K562 (cell line): ENCODE measurements around the gene NT5C1A. TPM values are rescaled to one million over a fixed set of nuclear protein-coding genes. Genes with fewer than 3 reads are reported as not detected.

Experiments used
- ATF4 ChIP-seq: fragments of 450-650 bp; formaldehyde crosslinking; IDR thresholded peaks from 2 replicates; pipeline ENCODE4 v1.4.0; 2022; ENCODE audit warnings: mild to moderate bottlenecking, moderate library complexity
- BRCA1 ChIP-seq, 2 experiments: fragments of 450-650 bp in 1 of 2; sonication (generic) in 1 of 2; formaldehyde crosslinking in 1 of 2; IDR thresholded peaks; 2 replicates each; pipeline versions ENCODE4 v1.5.0 to v1.6.1; 2017 to 2020; ENCODE audit warnings: mild to moderate bottlenecking in 1 of 2, missing genetic modification reagents in 1 of 2
- DIDO1 ChIP-seq: fragments of 450-650 bp; IDR thresholded peaks from 2 replicates; pipeline ENCODE4 v1.6.1; 2016; ENCODE audit warnings: low read depth, missing biosample characterization, missing genetic modification characterization
- FIP1L1 ChIP-seq: fragments of 200-400 bp; formaldehyde crosslinking; IDR thresholded peaks from 2 replicates; pipeline ENCODE4 v1.6.1; 2018; ENCODE audit warnings: mild to moderate bottlenecking, low read depth, low read length; ENCODE audit not compliant: poor library complexity, severe bottlenecking
- IRF1 ChIP-seq: sonication (generic); formaldehyde crosslinking; IDR thresholded peaks from 2 replicates; pipeline ENCODE4 v1.8.0; 2022; ENCODE audit warnings: missing genetic modification reagents, mild to moderate bottlenecking, borderline replicate concordance
- MCM3 ChIP-seq: fragments of 450-650 bp; IDR thresholded peaks from 2 replicates; pipeline ENCODE4 v1.6.1; 2016
- PHTF2 ChIP-seq: fragments of 250-450 bp; sonication (Bioruptor Pico); IDR thresholded peaks from 2 replicates; pipeline ENCODE4 v1.5.0; 2021; ENCODE audit warnings: mild to moderate bottlenecking
- PRPF4 ChIP-seq: fragments of 200-400 bp; formaldehyde crosslinking; IDR thresholded peaks from one replicate; pipeline ENCODE4 v1.6.1; 2017; ENCODE audit warnings: low read length, low read depth, mild to moderate bottlenecking; ENCODE audit not compliant: insufficient read depth, poor library complexity, severe bottlenecking
- SMARCC2 ChIP-seq: fragments of 450-650 bp; IDR thresholded peaks from 2 replicates; pipeline ENCODE4 v1.6.1; 2017; ENCODE audit warnings: antibody characterized with exemption, moderate library complexity, mild to moderate bottlenecking, low read depth
- SUPT5H ChIP-seq: fragments of 450-650 bp; IDR thresholded peaks from 2 replicates; pipeline ENCODE4 v1.6.1; 2016
- TARDBP ChIP-seq: fragments of 450-650 bp; IDR thresholded peaks from 2 replicates; pipeline ENCODE4 v1.6.1; 2016
- THRA ChIP-seq: fragments of 450-650 bp; IDR thresholded peaks from 2 replicates; pipeline ENCODE4 v1.6.1; 2017; ENCODE audit warnings: mild to moderate bottlenecking, moderate library complexity
- TOE1 ChIP-seq, 2 experiments: fragments of 450-650 bp in 1 of 2; sonication (generic) in 1 of 2; formaldehyde crosslinking in 1 of 2; IDR thresholded peaks; 2 replicates each; pipeline versions ENCODE4 v1.7.1 to v1.8.0; 2016 to 2022; ENCODE audit warnings: borderline replicate concordance in 2 of 2, mild to moderate bottlenecking in 2 of 2, antibody characterized with exemption in 1 of 2, inconsistent platforms in 1 of 2, low read depth in 1 of 2, missing genetic modification reagents in 1 of 2, moderate library complexity in 1 of 2
- ZBTB40 ChIP-seq, 2 experiments: fragments of 450-650 bp in 1 of 2; sonication (generic) in 1 of 2; formaldehyde crosslinking in 1 of 2; IDR thresholded peaks; 2 replicates each; pipeline versions ENCODE4 v1.7.1 to v1.9.0; 2016 to 2022; ENCODE audit warnings: inconsistent platforms in 1 of 2, mild to moderate bottlenecking in 1 of 2, missing genetic modification reagents in 1 of 2
- ZEB2 ChIP-seq: fragments of 450-650 bp; IDR thresholded peaks from 2 replicates; pipeline ENCODE4 v1.6.1; 2016
- polyA plus RNA-seq, 8 experiments: library from polyadenylated mRNA; depleted of rRNA in 4 of 8; stranded (reverse) in 5 of 8; unstranded in 3 of 8; fragments of >200 nt; fragmentation: Nextera tagmentation in 2 of 8; fragmentation: Illumina TruSeq in 1 of 8; extraction: Ambion mirVana in 2 of 8; extraction: Trizol in 1 of 8; gene quantifications; 2 replicates each; pipeline versions ENCODE4 v1.2.1 to v1.2.3, GENCODE V29; 2011 to 2014; ENCODE audit warnings: inconsistent platforms in 1 of 8, missing spikeins in 1 of 8
- total RNA-seq, 7 experiments: library from RNA; depleted of rRNA in 6 of 7; stranded (reverse); fragments of >200 nt in 6 of 7; fragmentation: Illumina TruSeq in 2 of 7; extraction: Trizol in 2 of 7; gene quantifications; 2 replicates each; pipeline versions ENCODE4 v1.2.1 to v1.2.3, GENCODE V29; 2011 to 2021; ENCODE audit warnings: low replicate concordance in 1 of 7

The NT5C1A gene
- total and polyA plus RNA-seq, 9 of the 15 experiments (the other 6 are each of a cell fraction or from before 2014, with no cell fraction given), result not detected

- TF ChIP-seq SMARCC2 (no peak), ZEB2 (no peak), TARDBP (no peak; the same call in 1 of the 2 replicates), SUPT5H (no peak), BRCA1 (IDR thresholded peaks at IDR 0.05) (no peak), BRCA1 (CRISPR knock-in tag; IDR thresholded peaks at IDR 0.05) (no peak), ATF4 (CRISPR knock-in tag) (no peak), THRA (no peak), PRPF4 (no peak), IRF1 (CRISPR knock-in tag) (no peak), ZBTB40 (IDR thresholded peaks at IDR 0.05) (no peak), ZBTB40 (CRISPR knock-in tag; IDR thresholded peaks at IDR 0.05) (no peak), PHTF2 (no peak), DIDO1 (tag) (no peak), FIP1L1 (no peak), TOE1 (IDR thresholded peaks at IDR 0.05; ENCODE audit: borderline replicate concordance) (no peak), TOE1 (CRISPR knock-in tag; IDR thresholded peaks at IDR 0.05; ENCODE audit: borderline replicate concordance, low read depth) (no peak), MCM3 (no peak)
Measured at GRCh38 chr1:39691383-39692151, 19.7 kb upstream of the NT5C1A start, which contains the start of gene HPCAL4 (continued).
